HCT116 (cell line): Measurements from ENCODE around the gene RPL18A. TPM values are rescaled to one million over a fixed set of nuclear protein-coding genes. Genes with fewer than 3 reads are reported as not detected.
A peak's percentile ranks its signal among the peaks of the same experiment; 100 is the strongest.

ENCODE experiments used
- ATAC-seq: fragments of 200-7000 bp; cut with Tn5 transposase; 2 replicates; pipeline ENCODE4 v1.9.1; 2020; ENCODE audit warnings: mild to moderate bottlenecking, moderate library complexity
- BruUV-seq: library from RNA; stranded (reverse); fragments of 400-500 nt; replicated peaks from 2 replicates; lab custom pipeline; 2021; lab: Mats Ljungman, UMichigan
- CTCF ChIA-PET: fragments of 300-600 bp; sonication (Branson Sonifier 250); formaldehyde crosslinking; loops from one replicate; lab custom pipeline; 2021; ENCODE audit warnings: antibody characterized with exemption; lab: Charles Lee
- POLR2A ChIA-PET: fragments of 300-600, 350-600 bp; sonication (Branson Sonifier 250); formaldehyde crosslinking; loops from one replicate; lab custom pipeline; 2021; ENCODE audit warnings: antibody characterized with exemption; lab: Charles Lee
- RAD21 ChIA-PET, 2 experiments: fragments of 300-600 bp; sonication (Branson Sonifier 250); formaldehyde crosslinking; loops; one replicate each; lab custom pipeline; 2023; ENCODE audit warnings: low total read pairs in 2 of 2; ENCODE audit not compliant: uncharacterized antibody in 2 of 2, unreplicated experiment in 2 of 2, low non-redundant PET in 1 of 2; lab: Charles Lee
- DNase-seq: peaks from one replicate; pipeline ENCODE4 v3.0.0-alpha.2; 2010; ENCODE audit warnings: low read depth, low spot score
- H2AFZ ChIP-seq: fragments of 200-600 bp; shearing (Covaris generic), sonication (generic); 2 replicates; pipeline ENCODE4 v1.6.1; 2017; ENCODE audit warnings: low read depth, mixed run types, mixed read lengths, antibody characterized with exemption, low read length; ENCODE audit not compliant: poor library complexity, severe bottlenecking
- H3K27ac ChIP-seq: 2 replicates; pipeline ENCODE4 v1.5.1; 2012; ENCODE audit warnings: low read depth, low read length
- H3K27me3 ChIP-seq: fragments of 200-600 bp; sonication (generic); 2 replicates; pipeline ENCODE4 v1.6.1; 2016; ENCODE audit warnings: mixed run types, low read length, mixed read lengths; ENCODE audit not compliant: insufficient read depth
- H3K36me3 ChIP-seq, 2 experiments: fragments of 200-500 bp in 1 of 2; fragments of 200-600 bp in 1 of 2; sonication (Bioruptor generic) in 1 of 2; sonication (generic) in 1 of 2; 2 replicates each; pipeline versions ENCODE4 v1.5.1 to v1.6.1; 2014 to 2016; ENCODE audit warnings: low read length in 2 of 2, inconsistent platforms in 1 of 2, mixed read lengths in 1 of 2, mixed run types in 1 of 2; ENCODE audit not compliant: insufficient read depth in 2 of 2, control insufficient read depth in 1 of 2
- H3K4me1 ChIP-seq, 2 experiments: fragments of 200-600 bp in 1 of 2; sonication (generic) in 1 of 2; 2 replicates each; pipeline versions ENCODE4 v1.5.1 to v1.6.1; 2012 to 2017; ENCODE audit warnings: low read length in 2 of 2, inconsistent platforms in 1 of 2, mild to moderate bottlenecking in 1 of 2, mixed read lengths in 1 of 2, mixed run types in 1 of 2, moderate library complexity in 1 of 2; ENCODE audit not compliant: insufficient read depth in 2 of 2, control insufficient read depth in 1 of 2
- H3K4me2 ChIP-seq: fragments of 200-600 bp; sonication (generic); 2 replicates; pipeline ENCODE4 v1.6.1; 2017; ENCODE audit warnings: mixed run types, low read length, mixed read lengths
- H3K4me3 ChIP-seq, 2 experiments: fragments of 200-600 bp in 1 of 2; sonication (generic) in 1 of 2; replicated peaks in 1 of 2; 2 replicates each; pipeline ENCODE4 v1.5.1; 2011 to 2016; ENCODE audit warnings: low read length in 2 of 2, control low read depth in 1 of 2, low read depth in 1 of 2, mild to moderate bottlenecking in 1 of 2, mixed read lengths in 1 of 2, mixed run types in 1 of 2
- H3K79me2 ChIP-seq: fragments of 200-600 bp; sonication (generic); 2 replicates; pipeline ENCODE4 v1.6.1; 2017; ENCODE audit warnings: mild to moderate bottlenecking, mixed run types, low read length, moderate library complexity, mixed read lengths; ENCODE audit not compliant: insufficient read depth
- H3K9ac ChIP-seq: fragments of 200-600 bp; sonication (generic); 2 replicates; pipeline ENCODE4 v1.6.1; 2016; ENCODE audit warnings: low read length, mixed read lengths
- H3K9me2 ChIP-seq: fragments of 200-600 bp; sonication (generic), shearing (Covaris generic); 2 replicates; pipeline ENCODE4 v1.6.1; 2017; ENCODE audit warnings: mixed run types, mild to moderate bottlenecking, moderate library complexity; ENCODE audit not compliant: insufficient read depth
- H3K9me3 ChIP-seq, 2 experiments: fragments of 200-500 bp in 1 of 2; fragments of 200-600 bp in 1 of 2; sonication (Bioruptor generic) in 1 of 2; sonication (generic) in 1 of 2; 2 replicates each; pipeline ENCODE4 v1.6.1; 2014 to 2017; ENCODE audit warnings: low read length in 2 of 2, mixed read lengths in 2 of 2, inconsistent platforms in 1 of 2, low read depth in 1 of 2, mild to moderate bottlenecking in 1 of 2, mixed run types in 1 of 2, moderate library complexity in 1 of 2; ENCODE audit not compliant: control insufficient read depth in 1 of 2, insufficient read depth in 1 of 2
- H4K20me1 ChIP-seq: fragments of 200-600 bp; sonication (generic), shearing (Covaris generic); 2 replicates; pipeline ENCODE4 v1.6.1; 2017; ENCODE audit warnings: mixed run types, mild to moderate bottlenecking, moderate library complexity; ENCODE audit not compliant: insufficient read depth
- CBX3 ChIP-seq: IDR thresholded peaks from 2 replicates; pipeline ENCODE4 v1.6.1; 2012; ENCODE audit warnings: low read depth
- CEBPB ChIP-seq: IDR thresholded peaks from 2 replicates; pipeline ENCODE4 v1.6.1; 2012; ENCODE audit warnings: low read depth
- CTCF ChIP-seq, 3 experiments: fragments of 200-600 bp in 1 of 3; sonication (generic) in 1 of 3; IDR thresholded peaks in 2 of 3; conservative IDR thresholded peaks in 1 of 3; 2 replicates each; pipeline ENCODE4 v1.5.1; 2012 to 2017; ENCODE audit warnings: low read depth in 2 of 3, low read length in 2 of 3, antibody characterized with exemption in 1 of 3, borderline replicate concordance in 1 of 3, control low read depth in 1 of 3, mild to moderate bottlenecking in 1 of 3, mixed read lengths in 1 of 3, mixed run types in 1 of 3, moderate library complexity in 1 of 3; ENCODE audit not compliant: insufficient read depth in 1 of 3
- EGR1 ChIP-seq: IDR thresholded peaks from 2 replicates; pipeline ENCODE4 v1.6.1; 2012; ENCODE audit warnings: low read depth
- ELF1 ChIP-seq: IDR thresholded peaks from 2 replicates; pipeline ENCODE4 v1.6.1; 2012; ENCODE audit warnings: low read depth, borderline replicate concordance
- EZH2 ChIP-seq: fragments of 200-600 bp; sonication (generic); IDR thresholded peaks from 2 replicates; pipeline ENCODE4 v1.6.1; 2017; ENCODE audit warnings: antibody characterized with exemption, mixed run types
- EZH2phosphoT487 ChIP-seq: fragments of 200-600 bp; IDR thresholded peaks from 2 replicates; pipeline ENCODE4 v1.6.1; 2018; ENCODE audit warnings: antibody characterized with exemption, borderline replicate concordance
- FOSL1 ChIP-seq: IDR thresholded peaks from 2 replicates; pipeline ENCODE4 v1.6.1; 2012; ENCODE audit warnings: low read depth
- JUND ChIP-seq: IDR thresholded peaks from 2 replicates; pipeline ENCODE4 v1.6.1; 2012
- MAX ChIP-seq: IDR thresholded peaks from 2 replicates; pipeline ENCODE4 v1.6.1; 2012
- POLR2A ChIP-seq: IDR thresholded peaks from 2 replicates; pipeline ENCODE4 v1.7.0; 2011; ENCODE audit warnings: borderline replicate concordance; ENCODE audit not compliant: insufficient read depth, insufficient read length; ENCODE audit errors: extremely low read depth
- POLR2AphosphoS5 ChIP-seq: IDR thresholded peaks from 2 replicates; pipeline ENCODE4 v1.6.1; 2011; ENCODE audit warnings: mild to moderate bottlenecking, low read depth, low read length, moderate library complexity
- RAD21 ChIP-seq: IDR thresholded peaks from 2 replicates; pipeline ENCODE4 v1.6.1; 2012; ENCODE audit warnings: low read depth, mild to moderate bottlenecking
- SIN3A ChIP-seq: IDR thresholded peaks from 2 replicates; pipeline ENCODE4 v1.6.1; 2012; ENCODE audit warnings: low read depth
- SP1 ChIP-seq: IDR thresholded peaks from 2 replicates; pipeline ENCODE4 v1.6.1; 2012; ENCODE audit warnings: low read depth
- SRF ChIP-seq: IDR thresholded peaks from 2 replicates; pipeline ENCODE4 v1.6.1; 2012; ENCODE audit warnings: low read depth
- TCF7L2 ChIP-seq: IDR thresholded peaks from 2 replicates; pipeline ENCODE4 v1.7.0; 2011; ENCODE audit warnings: borderline replicate concordance, inconsistent platforms; ENCODE audit not compliant: insufficient read depth, insufficient read length; ENCODE audit errors: extremely low read depth
- YY1 ChIP-seq: IDR thresholded peaks from 2 replicates; pipeline ENCODE4 v1.6.1; 2011; ENCODE audit warnings: low read length, low read depth, moderate library complexity, mild to moderate bottlenecking; ENCODE audit not compliant: insufficient replicate concordance; ENCODE audit errors: extremely low read depth
- ZBTB33 ChIP-seq: IDR thresholded peaks from 2 replicates; pipeline ENCODE4 v1.6.1; 2011; ENCODE audit warnings: mild to moderate bottlenecking, low read length, moderate library complexity; ENCODE audit not compliant: insufficient replicate concordance; ENCODE audit errors: extremely low read depth
- ZFX ChIP-seq: fragments of 450-650 bp; IDR thresholded peaks from 2 replicates; pipeline ENCODE4 v1.6.1; 2017
- ZNF274 ChIP-seq: fragments of 200-500 bp; sonication (Bioruptor generic); IDR thresholded peaks from 2 replicates; pipeline ENCODE4 v1.6.1; 2014; ENCODE audit warnings: mild to moderate bottlenecking, low read depth, low read length, inconsistent platforms
- intact Hi-C: fragments of 100-400 bp; cut with micrococcal nuclease; formaldehyde crosslinking; loops from 2 replicates; pipeline ENCODE4 v1.10.0; 2022
- total RNA-seq: library from RNA; stranded (reverse); gene quantifications from one replicate; pipeline ENCODE4 v1.2.1, GENCODE V29; 2021; ENCODE audit not compliant: unreplicated experiment
- TF ChIP-seq, protein P1 (sequence below): IDR thresholded peaks from 2 replicates; pipeline ENCODE4 v1.6.1; 2012

The RPL18A gene
- total RNA-seq, 1 experiment from 2014 or later: 3,525 TPM

- Histone ChIP-seq H3K9ac (peak overlapping the region; percentile 38), H3K4me3 (no peak overlapping the region), H3K27me3 (no peaks in the 10 kb centered on the region), H2AFZ (no peak overlapping the region), H3K79me2 (peaks cover 32% of the 10 kb centered on the region), H3K4me2 (peak overlapping the region; percentile 53), H3K27ac (peak overlapping the region; percentile 84), H3K9me3 (no peaks in the 10 kb centered on the region), H4K20me1 (peaks cover 17% of the 10 kb centered on the region; the same call in 1 of the 2 replicates), H3K36me3 (peaks cover 19 to 39% of the 10 kb centered on the region in 2 experiments), H3K9me2 (no peaks in the 10 kb centered on the region), H3K4me1 (peaks cover 36 to 63% of the 10 kb centered on the region in 2 experiments)
- intact Hi-C loops: no loop called here
- ChIA-PET RAD21 (no interaction called here), POLR2A (interaction anchor here (0.7 to 4.0 kb wide), 8 partner anchors 14 to 132 kb away, joined by 3 to 34 read pairs (median 3); partner anchors contain the start of genes B3GNT3 and CCDC124), CTCF (no interaction called here)
- DNase-seq (peak; percentile 57), ATAC-seq (peak; percentile 64)
- no TSS peak for BruUV-seq
- peak; percentile 51; the same call in 1 of the 2 replicates for TF ChIP-seq MAX
- TF ChIP-seq ZFX: no peak
- TF ChIP-seq FOSL1: no peak
- TF ChIP-seq CBX3: peak; percentile 17; the same call in 1 of the 2 replicates
- TF ChIP-seq ZNF274: no peak
- no peak for TF ChIP-seq EZH2phosphoT487
- no peak for TF ChIP-seq CEBPB
- TF ChIP-seq RAD21: no peak
- no peak for TF ChIP-seq TCF7L2
- TF ChIP-seq POLR2AphosphoS5: peak; percentile 75
- no peak for TF ChIP-seq CTCF (IDR thresholded peaks at IDR 0.05 in 2 of 3, conservative IDR thresholded peaks at IDR 0.05 in 1 of 3; ENCODE audit: borderline replicate concordance in 1 of 3, insufficient read depth in 1 of 3, low read depth in 2 of 3, low read length in 2 of 3)
- TF ChIP-seq ELF1: no peak; the same call in 1 of the 2 replicates
- no peak for TF ChIP-seq YY1
- no peak for TF ChIP-seq EGR1
- no peak for TF ChIP-seq SP1
- TF ChIP-seq SIN3A: 0 out of 2 replicates have a peak, but pooled peaks have one; percentile 44
- TF ChIP-seq SRF: no peak
- TF ChIP-seq ZBTB33: no peak
- TF ChIP-seq JUND: no peak
- TF ChIP-seq, protein P1, sequence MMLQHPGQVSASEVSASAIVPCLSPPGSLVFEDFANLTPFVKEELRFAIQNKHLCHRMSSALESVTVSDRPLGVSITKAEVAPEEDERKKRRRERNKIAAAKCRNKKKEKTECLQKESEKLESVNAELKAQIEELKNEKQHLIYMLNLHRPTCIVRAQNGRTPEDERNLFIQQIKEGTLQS: no peak
- no peak for TF ChIP-seq EZH2
- TF ChIP-seq POLR2A: peak; percentile 35
Observed at GRCh38 chr19:17865364-17866311, 5.9 kb downstream of the RPL18A start.
